NB4 (cell line): ENCODE measurements around the gene MXRA7.
A peak's percentile ranks its signal among the peaks of the same experiment; 100 is the strongest.

Source experiments
- DNase-seq: peaks from one replicate; pipeline ENCODE4 v3.0.0; 2010; ENCODE audit warnings: low read depth
- H3K4me3 ChIP-seq: one replicate; pipeline ENCODE4 v1.5.1; 2011; ENCODE audit warnings: mild to moderate bottlenecking, low read depth, low read length, moderate library complexity
- MAX ChIP-seq: IDR thresholded peaks from 2 replicates; pipeline ENCODE4 v1.6.1; 2011; ENCODE audit warnings: low read depth, low read length
- MYC ChIP-seq: IDR thresholded peaks from 2 replicates; pipeline ENCODE4 v1.6.1; 2011; ENCODE audit warnings: low read depth, low read length
- POLR2A ChIP-seq: IDR thresholded peaks from 2 replicates; pipeline ENCODE4 v1.6.1; 2011; ENCODE audit warnings: mild to moderate bottlenecking; ENCODE audit not compliant: insufficient read length; ENCODE audit errors: extremely low read depth
- TF ChIP-seq, protein P1 (sequence below): IDR thresholded peaks from one replicate; pipeline ENCODE4 v1.5.1; 2012; ENCODE audit warnings: low read depth, low read length

MXRA7 gene

DNA sequence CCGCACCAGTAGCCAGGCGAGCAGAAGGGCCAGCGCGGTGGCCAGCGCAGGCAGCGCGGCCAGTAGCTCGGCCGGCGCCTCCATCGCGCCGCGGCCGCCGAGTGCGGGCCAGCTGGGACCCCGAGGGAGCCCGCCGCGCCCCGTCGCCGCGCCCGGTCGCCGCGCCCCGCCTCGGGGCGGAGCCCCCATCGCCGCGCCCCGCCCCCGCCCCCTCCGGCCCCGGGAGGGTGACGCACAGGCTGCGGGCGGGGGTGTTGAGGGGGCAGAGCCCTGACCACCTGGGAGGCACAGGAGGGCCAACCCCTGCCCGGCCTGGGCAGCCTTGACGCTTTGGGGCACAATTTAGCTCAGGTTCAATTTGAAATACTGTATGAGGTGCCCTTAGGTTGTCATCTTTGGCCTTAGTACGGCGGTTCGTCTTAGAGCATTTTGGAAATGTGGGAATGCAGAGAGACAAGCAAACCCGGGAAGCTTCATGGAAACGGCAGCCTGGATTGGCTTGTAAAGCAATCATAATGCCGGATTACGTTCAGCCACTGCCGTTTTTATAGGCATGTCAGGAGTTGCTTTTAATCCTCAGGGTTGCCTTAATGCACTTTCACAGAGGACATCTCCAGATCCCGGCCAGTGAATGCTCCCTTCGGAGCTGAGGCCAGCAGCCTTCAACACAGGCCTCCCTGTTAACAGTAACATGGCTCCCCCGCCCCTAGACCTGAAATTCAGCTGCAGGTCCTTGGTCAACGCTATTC is at the start of gene MXRA7:
TSS of gene MXRA7 (minus strand) at position 103 of the 749 bp plus-strand sequence. CDS start at position 84, 19 bp downstream.
- peak within 1 kb of the TSS; percentile 40 for H3K4me3 ChIP-seq
- no peak for TF ChIP-seq MAX
- TF ChIP-seq, protein P1, sequence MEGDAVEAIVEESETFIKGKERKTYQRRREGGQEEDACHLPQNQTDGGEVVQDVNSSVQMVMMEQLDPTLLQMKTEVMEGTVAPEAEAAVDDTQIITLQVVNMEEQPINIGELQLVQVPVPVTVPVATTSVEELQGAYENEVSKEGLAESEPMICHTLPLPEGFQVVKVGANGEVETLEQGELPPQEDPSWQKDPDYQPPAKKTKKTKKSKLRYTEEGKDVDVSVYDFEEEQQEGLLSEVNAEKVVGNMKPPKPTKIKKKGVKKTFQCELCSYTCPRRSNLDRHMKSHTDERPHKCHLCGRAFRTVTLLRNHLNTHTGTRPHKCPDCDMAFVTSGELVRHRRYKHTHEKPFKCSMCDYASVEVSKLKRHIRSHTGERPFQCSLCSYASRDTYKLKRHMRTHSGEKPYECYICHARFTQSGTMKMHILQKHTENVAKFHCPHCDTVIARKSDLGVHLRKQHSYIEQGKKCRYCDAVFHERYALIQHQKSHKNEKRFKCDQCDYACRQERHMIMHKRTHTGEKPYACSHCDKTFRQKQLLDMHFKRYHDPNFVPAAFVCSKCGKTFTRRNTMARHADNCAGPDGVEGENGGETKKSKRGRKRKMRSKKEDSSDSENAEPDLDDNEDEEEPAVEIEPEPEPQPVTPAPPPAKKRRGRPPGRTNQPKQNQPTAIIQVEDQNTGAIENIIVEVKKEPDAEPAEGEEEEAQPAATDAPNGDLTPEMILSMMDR = no peak
- no peak for TF ChIP-seq POLR2A
- TF ChIP-seq MYC = no peak
- peak; percentile 65 for DNase-seq

GRCh38 chr17:76758570-76758969 is 47.8 kb upstream of the MXRA7 start:
- DNase-seq = no peak
- TF ChIP-seq, protein P1 = no peak
- no peak for TF ChIP-seq MAX
- no peak for TF ChIP-seq MYC
- TF ChIP-seq POLR2A = no peak
- no peak overlapping the region for H3K4me3 ChIP-seq

DNA sequence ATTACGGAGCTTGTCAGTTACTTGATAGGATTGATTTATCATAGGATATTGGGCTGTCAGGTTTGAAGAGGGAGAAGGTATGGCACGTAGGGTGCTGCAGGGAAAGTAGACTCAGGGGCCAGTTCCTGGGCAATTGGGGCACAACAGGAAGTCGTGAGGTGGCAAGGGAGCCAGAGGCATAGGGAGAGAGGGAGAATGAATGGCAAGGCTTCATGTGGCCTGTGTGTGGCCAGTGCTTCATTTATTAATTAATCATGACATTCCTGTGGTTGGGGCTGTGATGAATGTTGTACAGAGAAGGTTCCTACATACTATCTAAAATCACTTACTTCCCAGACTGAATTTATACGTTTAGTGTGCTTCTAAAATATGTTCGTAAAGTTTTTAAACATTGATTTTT is 46.5 kb upstream of the MXRA7 start:
- DNase-seq = no peak
- H3K4me3 ChIP-seq = no peak overlapping the region
- TF ChIP-seq MAX = no peak
- no peak for TF ChIP-seq MYC
- TF ChIP-seq, protein P1 = no peak
- no peak for TF ChIP-seq POLR2A

DNA sequence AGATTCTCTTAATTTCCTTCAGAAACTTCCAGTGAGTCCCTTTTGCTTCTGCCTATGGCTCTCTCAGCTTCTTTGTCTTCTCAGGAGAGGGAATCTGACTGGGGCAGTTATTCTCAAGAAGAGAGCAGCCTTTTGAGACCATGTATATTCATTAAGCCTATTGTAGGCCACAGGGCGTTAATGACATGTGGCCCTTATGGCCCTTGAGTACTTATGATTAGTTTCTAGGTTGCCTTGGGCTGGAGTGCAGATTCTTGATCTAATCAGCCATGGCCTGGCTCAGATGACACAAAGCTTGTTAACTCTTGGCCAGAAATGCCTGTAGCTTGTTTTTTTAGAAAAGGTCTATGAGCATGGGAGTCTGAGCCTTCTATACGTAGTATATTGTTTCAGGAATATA is 44.5 kb upstream of the MXRA7 start:
- H3K4me3 ChIP-seq = no peak overlapping the region
- no peak for DNase-seq
- no peak for TF ChIP-seq MAX
- TF ChIP-seq, protein P1 = no peak
- TF ChIP-seq MYC = no peak
- no peak for TF ChIP-seq POLR2A

DNA sequence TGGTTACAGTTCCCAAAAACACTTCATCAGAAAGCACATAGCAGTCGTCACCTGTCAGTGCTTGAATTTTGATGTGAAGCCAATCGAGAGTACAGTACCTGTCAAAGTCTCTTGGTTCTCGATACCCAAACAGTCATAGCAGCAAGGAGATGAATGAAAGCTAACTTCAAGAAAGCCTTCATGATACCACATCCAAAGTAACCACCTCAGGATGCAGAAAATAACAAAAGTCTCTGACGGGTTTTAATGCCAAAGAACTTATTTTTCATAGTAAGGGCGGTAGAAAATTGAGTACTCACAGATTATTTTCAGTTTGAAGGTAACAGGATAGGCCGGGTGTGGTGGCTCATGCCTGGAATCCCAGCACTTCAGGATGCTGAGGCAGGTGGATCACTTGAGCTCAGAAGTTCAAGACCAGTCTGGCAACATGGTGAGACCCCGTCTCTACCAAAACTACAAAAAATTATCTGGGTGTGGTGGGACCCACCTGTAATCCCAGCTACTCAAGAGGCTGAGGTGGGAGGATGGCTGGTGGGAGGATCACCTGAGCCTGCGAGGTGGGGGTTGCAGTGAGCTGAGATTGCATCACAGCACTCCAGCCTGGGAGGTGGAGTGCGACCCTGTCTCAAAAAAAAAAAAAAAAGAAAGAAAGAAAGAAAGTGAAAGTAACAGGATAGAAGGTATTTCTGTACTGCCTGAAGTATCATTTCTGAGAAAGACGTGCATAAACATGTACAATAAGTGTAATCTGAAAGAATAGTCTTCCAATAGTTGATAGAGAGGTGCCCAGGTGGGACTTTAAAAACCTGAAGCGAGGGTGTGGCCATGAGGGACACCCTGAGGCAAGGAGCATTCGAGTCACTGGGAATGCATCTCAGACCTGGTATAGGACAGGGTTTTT is 42.5 kb upstream of the MXRA7 start:
- DNase-seq = no peak
- H3K4me3 ChIP-seq = no peak overlapping the region
- no peak for TF ChIP-seq MYC
- TF ChIP-seq, protein P1 = no peak
- no peak for TF ChIP-seq POLR2A
- no peak for TF ChIP-seq MAX
